ENCODE data around the gene MED7. TPM values are rescaled to one million over a fixed set of nuclear protein-coding genes. Genes with fewer than 3 reads are reported as not detected.

The MED7 gene
- total RNA-seq, 1 donor from 2014 or later: 16.1 TPM

DNA sequence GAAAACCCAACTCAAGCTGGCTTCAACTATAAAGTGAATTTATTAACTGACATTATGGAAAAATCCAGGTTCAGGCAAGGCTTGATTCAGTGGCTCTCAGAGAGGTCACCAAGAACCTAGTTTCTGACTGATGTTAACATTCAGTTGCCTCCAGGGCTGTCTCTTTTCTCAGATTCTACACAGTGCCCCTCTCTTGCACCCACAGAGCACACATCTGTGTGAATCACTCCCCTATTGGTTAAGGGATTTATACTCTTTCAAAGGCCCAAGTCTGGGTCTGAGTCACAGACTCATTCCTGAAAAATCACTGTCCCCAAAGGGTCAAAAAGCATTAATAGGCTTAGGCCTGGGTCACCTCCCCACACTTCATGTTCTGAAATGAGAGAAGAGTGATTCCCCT is 27.7 kb downstream of the MED7 start:
- ChIA-PET CTCF (no interaction called here), POLR2A (no interaction called here)
- Mint-ChIP-seq H3K36me3 (ENCODE audit: low read depth) (no peaks in the 10 kb centered on the region), H3K4me1 (peaks cover 2% of the 10 kb centered on the region), H3K9me3 (no peaks in the 10 kb centered on the region), H3K27ac (no peak overlapping the region), H3K27me3 (no peaks in the 10 kb centered on the region), H3K4me3 (no peak overlapping the region)
- no peak for DNase-seq
- intact Hi-C loops (cut with micrococcal nuclease): no loop called here
- TF ChIP-seq, protein P1, sequence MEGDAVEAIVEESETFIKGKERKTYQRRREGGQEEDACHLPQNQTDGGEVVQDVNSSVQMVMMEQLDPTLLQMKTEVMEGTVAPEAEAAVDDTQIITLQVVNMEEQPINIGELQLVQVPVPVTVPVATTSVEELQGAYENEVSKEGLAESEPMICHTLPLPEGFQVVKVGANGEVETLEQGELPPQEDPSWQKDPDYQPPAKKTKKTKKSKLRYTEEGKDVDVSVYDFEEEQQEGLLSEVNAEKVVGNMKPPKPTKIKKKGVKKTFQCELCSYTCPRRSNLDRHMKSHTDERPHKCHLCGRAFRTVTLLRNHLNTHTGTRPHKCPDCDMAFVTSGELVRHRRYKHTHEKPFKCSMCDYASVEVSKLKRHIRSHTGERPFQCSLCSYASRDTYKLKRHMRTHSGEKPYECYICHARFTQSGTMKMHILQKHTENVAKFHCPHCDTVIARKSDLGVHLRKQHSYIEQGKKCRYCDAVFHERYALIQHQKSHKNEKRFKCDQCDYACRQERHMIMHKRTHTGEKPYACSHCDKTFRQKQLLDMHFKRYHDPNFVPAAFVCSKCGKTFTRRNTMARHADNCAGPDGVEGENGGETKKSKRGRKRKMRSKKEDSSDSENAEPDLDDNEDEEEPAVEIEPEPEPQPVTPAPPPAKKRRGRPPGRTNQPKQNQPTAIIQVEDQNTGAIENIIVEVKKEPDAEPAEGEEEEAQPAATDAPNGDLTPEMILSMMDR (IDR thresholded peaks at IDR 0.05): no peak
- no peak for ATAC-seq (ENCODE audit: low read depth)

DNA sequence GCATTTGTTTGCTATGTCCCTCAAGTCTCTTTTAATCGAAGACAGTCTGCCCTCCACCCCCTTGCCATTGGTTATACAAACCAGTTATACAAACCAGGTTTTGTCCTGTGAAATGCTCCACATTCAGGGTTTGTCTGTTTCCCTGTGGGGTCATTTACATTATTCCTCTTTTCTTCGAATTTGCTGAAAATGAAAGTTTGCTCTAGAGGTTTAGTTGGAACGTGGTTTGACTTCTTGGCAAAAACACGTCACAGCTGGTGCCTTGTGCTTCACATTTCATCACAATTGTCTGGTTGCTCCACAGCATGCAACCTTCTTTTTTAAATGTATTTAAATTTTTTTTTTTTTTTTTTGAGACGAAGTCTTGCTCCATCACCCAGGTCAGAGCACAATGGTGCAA is 29.7 kb downstream of the MED7 start:
- ChIA-PET CTCF (no interaction called here), POLR2A (no interaction called here)
- intact Hi-C loops (cut with micrococcal nuclease): no loop called here
- H3K36me3 Mint-ChIP-seq (ENCODE audit: low read depth): no peaks in the 10 kb centered on the region
- H3K9me3 Mint-ChIP-seq: no peaks in the 10 kb centered on the region
- peaks cover 21% of the 10 kb centered on the region for H3K4me1 Mint-ChIP-seq
- no peaks in the 10 kb centered on the region for H3K27me3 Mint-ChIP-seq
- DNase-seq: no peak
- H3K27ac Mint-ChIP-seq: no peak overlapping the region
- no peak for ATAC-seq (ENCODE audit: low read depth)
- H3K4me3 Mint-ChIP-seq: no peak overlapping the region
- TF ChIP-seq, protein P1 (IDR thresholded peaks at IDR 0.05): no peak

DNA sequence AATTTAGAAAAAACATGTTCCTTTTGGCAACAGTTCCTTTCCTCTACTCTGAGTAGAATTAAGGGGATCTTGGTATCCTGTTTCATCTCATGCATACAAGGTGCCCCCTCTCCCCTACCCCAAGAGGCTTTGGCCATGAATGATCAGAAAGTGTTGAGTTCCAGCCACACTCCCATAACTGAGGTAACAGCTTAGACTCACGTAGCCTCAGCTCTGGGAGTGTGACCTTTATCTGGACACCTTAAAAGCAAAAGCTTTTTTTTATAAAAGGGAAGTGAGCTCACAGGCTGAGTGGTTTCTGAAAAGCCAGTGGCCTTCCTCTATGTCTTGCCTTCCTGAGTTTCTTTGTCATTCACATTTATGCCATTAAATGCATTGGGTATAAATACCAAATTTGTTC is 32.9 kb downstream of the MED7 start:
- Mint-ChIP-seq H3K36me3 (ENCODE audit: low read depth) (no peaks in the 10 kb centered on the region), H3K4me1 (peaks cover 35% of the 10 kb centered on the region), H3K27me3 (no peaks in the 10 kb centered on the region), H3K9me3 (no peaks in the 10 kb centered on the region), H3K4me3 (peak overlapping the region; percentile 71), H3K27ac (peak overlapping the region; percentile 89)
- ChIA-PET POLR2A (interaction anchor here (2.5 kb wide), 1 partner anchor 33 kb away, joined by 18 read pairs; the partner anchor contains the start of gene MED7), CTCF (no interaction called here)
- DNase-seq: no peak
- ATAC-seq (ENCODE audit: low read depth): peak; percentile 65
- TF ChIP-seq, protein P1 (IDR thresholded peaks at IDR 0.05): no peak
- intact Hi-C loops (cut with micrococcal nuclease): loop anchor here (1.0 to 10.0 kb wide), 2 partner anchors 33 to 195 kb away; partner anchors contain the start of gene MED7

GRCh38 chr5:157108976-157109375 is 33.7 kb downstream of the MED7 start, which contains the start of gene HAVCR2:
Gene HAVCR2, minus strand, starts transcription at chr5:157109044. Its CDS starts 61 bp downstream, at chr5:157108983.
- Mint-ChIP-seq H3K27me3 (no peaks in the 10 kb centered on the region), H3K27ac (peak within 1 kb of the TSS; percentile 89), H3K36me3 (ENCODE audit: low read depth) (no peaks in the 10 kb centered on the region), H3K9me3 (no peaks in the 10 kb centered on the region), H3K4me3 (peak within 1 kb of the TSS; percentile 72), H3K4me1 (peaks cover 35% of the 10 kb centered on the region)
- intact Hi-C loops (cut with micrococcal nuclease): loop anchor here (1.0 to 10.0 kb wide), 2 partner anchors 33 to 194 kb away; partner anchors contain the start of gene MED7
- TF ChIP-seq, protein P1 (IDR thresholded peaks at IDR 0.05): no peak
- DNase-seq: no peak
- POLR2A ChIA-PET: interaction anchor here (0.5 to 2.5 kb wide), 3 partner anchors 23 to 65 kb away, joined by 3 to 18 read pairs (median 5); partner anchors contain the start of gene MED7
- CTCF ChIA-PET: no interaction called here
- ATAC-seq (ENCODE audit: low read depth): peak; percentile 84

DNA sequence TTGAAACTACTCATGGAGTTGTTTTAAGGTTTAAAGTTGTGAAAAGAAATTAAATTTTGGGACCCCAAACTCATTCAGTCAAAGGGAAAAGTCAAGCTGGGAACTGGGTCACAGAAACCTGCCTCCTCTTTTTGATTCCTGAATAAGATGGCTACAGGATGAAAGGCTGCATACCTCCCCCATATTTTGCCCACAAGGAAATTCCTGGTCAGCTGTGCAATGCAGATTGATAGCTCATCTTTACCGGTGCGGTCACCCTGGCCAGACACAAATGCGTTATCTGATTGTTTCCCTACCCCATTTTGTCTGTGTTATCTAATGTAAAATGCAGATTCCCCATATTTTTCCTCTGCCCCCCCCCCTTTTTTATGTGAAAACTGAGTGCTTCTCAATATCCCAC is 35.2 kb downstream of the MED7 start:
- intact Hi-C loops (cut with micrococcal nuclease): loop anchor here (10.0 kb wide), 1 partner anchor 193 kb away; no protein-coding TSS in a partner anchor

More for the DNA sequence above, 35.2 kb downstream of the MED7 start:
- no peak for ATAC-seq (ENCODE audit: low read depth)
- ChIA-PET CTCF (no interaction called here), POLR2A (no interaction called here)
- TF ChIP-seq, protein P1 (IDR thresholded peaks at IDR 0.05): no peak
- Mint-ChIP-seq H3K4me3 (no peak overlapping the region), H3K27me3 (no peaks in the 10 kb centered on the region), H3K27ac (no peak overlapping the region), H3K4me1 (peaks cover 35% of the 10 kb centered on the region), H3K36me3 (ENCODE audit: low read depth) (no peaks in the 10 kb centered on the region), H3K9me3 (no peaks in the 10 kb centered on the region)
- no peak for DNase-seq
